Left ventricle myocardium inferior (tissue), 1 donor: Measurements from ENCODE around the gene MAPT. TPM values are rescaled to one million over a fixed set of nuclear protein-coding genes. Genes with fewer than 3 reads are reported as not detected.

Source experiments
- DNase-seq: peaks from one replicate; pipeline ENCODE4 v3.0.0-alpha.2; 2020
- H3K27ac ChIP-seq: fragments of 200-600 bp; replicated peaks from 2 replicates; pipeline ENCODE4 v1.8.0; 2021
- H3K27me3 ChIP-seq: fragments of 200-600 bp; 2 replicates; pipeline ENCODE4 v1.8.0; 2021; ENCODE audit warnings: low read depth
- H3K36me3 ChIP-seq: fragments of 200-600 bp; 2 replicates; pipeline ENCODE4 v1.8.0; 2021
- H3K4me1 ChIP-seq: fragments of 200-600 bp; 2 replicates; pipeline ENCODE4 v1.8.0; 2021
- H3K4me3 ChIP-seq: fragments of 200-600 bp; 2 replicates; pipeline ENCODE4 v1.8.0; 2021; ENCODE audit warnings: mild to moderate bottlenecking, moderate library complexity
- H3K9me3 ChIP-seq: fragments of 200-600 bp; replicated peaks from 2 replicates; pipeline ENCODE4 v1.8.0; 2021
- intact Hi-C: fragments of 100-400 bp; cut with micrococcal nuclease; formaldehyde crosslinking; loops from one replicate; pipeline ENCODE4 v1.11.0; 2022
- total RNA-seq: library from RNA; stranded (reverse); fragmentation: NEBNext Ultra II Directional; extraction: Animal tissue kit (Norgen Biotek cat#: 25700); gene quantifications from one replicate; pipeline ENCODE4 v1.2.1, GENCODE V29; 2021
- TF ChIP-seq, protein P1 (sequence below): fragments of 200-600 bp; IDR thresholded peaks from 2 replicates; pipeline ENCODE4 v1.8.0; 2021; ENCODE audit warnings: antibody characterized with exemption, mild to moderate bottlenecking, borderline replicate concordance
- donor health status: DM: no; HTN: yes; CAD: no; lungs with severe emphysema.

MAPT gene
- total RNA-seq, 1 donor from 2014 or later, result 28.6 TPM

DNA sequence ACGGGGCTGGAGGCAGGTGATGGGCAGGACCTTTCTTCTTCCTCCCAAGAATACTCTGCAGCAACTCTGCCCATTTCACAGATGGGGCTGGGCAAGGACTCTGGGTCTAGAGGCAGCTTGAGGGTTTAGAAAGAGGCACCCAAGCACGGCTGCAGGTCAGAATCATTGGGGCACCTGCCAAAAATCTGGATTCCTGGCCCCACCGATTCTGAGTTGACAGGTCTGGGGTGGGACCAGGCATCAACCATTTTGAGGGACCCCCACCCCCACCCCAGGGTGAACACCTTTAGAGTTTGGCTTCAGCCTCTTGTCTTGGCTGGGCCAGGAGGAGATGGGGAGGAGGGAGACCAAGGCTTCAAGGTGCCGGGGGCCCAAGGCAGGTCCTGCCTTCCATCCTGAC lies 44.3 kb upstream of the MAPT start:
- Histone ChIP-seq H3K27ac (no peak overlapping the region), H3K36me3 (no peaks in the 10 kb centered on the region), H3K4me3 (no peak overlapping the region), H3K9me3 (no peaks in the 10 kb centered on the region), H3K4me1 (peaks cover 5% of the 10 kb centered on the region), H3K27me3 (peaks cover 54% of the 10 kb centered on the region)
- DNase-seq, result no peak
- intact Hi-C loops, result no loop called here
- TF ChIP-seq, protein P1, sequence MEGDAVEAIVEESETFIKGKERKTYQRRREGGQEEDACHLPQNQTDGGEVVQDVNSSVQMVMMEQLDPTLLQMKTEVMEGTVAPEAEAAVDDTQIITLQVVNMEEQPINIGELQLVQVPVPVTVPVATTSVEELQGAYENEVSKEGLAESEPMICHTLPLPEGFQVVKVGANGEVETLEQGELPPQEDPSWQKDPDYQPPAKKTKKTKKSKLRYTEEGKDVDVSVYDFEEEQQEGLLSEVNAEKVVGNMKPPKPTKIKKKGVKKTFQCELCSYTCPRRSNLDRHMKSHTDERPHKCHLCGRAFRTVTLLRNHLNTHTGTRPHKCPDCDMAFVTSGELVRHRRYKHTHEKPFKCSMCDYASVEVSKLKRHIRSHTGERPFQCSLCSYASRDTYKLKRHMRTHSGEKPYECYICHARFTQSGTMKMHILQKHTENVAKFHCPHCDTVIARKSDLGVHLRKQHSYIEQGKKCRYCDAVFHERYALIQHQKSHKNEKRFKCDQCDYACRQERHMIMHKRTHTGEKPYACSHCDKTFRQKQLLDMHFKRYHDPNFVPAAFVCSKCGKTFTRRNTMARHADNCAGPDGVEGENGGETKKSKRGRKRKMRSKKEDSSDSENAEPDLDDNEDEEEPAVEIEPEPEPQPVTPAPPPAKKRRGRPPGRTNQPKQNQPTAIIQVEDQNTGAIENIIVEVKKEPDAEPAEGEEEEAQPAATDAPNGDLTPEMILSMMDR, result no peak

DNA sequence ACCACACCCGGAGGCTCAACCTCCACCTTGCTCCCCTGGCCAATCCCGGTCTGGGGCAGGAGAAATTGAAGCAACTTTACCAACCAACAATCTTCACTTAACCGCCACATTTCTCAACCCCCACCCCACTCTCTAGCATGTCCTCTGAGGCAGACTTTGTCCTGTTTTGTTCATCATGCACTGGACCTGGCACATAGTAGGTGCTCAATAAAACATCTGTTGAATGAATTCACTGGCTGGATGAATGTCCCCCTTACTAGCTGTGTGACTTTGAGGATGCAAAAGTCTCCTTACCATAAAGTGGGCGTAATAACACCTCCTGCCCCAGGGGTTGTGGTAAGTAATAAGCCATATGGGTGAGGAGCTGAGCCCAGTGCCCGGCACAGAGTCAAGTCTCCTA lies 43.9 kb upstream of the MAPT start:
- Histone ChIP-seq H3K36me3 (no peaks in the 10 kb centered on the region), H3K4me3 (no peak overlapping the region), H3K4me1 (peaks cover 5% of the 10 kb centered on the region), H3K9me3 (no peaks in the 10 kb centered on the region), H3K27ac (no peak overlapping the region), H3K27me3 (peaks cover 55% of the 10 kb centered on the region)
- no peak for DNase-seq
- intact Hi-C loops, result no loop called here
- TF ChIP-seq, protein P1, result no peak

DNA sequence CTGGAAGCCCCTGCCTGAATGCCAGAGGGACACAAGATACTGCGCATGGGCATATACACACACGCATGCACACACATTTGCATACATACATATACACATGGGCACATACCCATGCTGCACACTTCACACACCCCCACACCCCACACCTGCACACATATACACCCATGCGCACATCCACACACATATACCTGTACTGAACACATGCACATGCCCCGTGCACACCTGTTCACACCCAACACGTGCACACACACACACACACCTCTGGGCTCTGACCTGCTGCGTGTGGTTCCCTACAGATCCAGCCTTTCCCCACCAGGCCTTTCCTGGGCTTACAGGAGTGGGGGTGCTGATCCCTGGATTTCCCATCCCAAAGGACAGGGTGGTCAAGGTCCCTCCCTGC lies 43.3 kb upstream of the MAPT start:
- H3K4me1 ChIP-seq, result peaks cover 5% of the 10 kb centered on the region
- H3K9me3 ChIP-seq, result no peaks in the 10 kb centered on the region
- TF ChIP-seq, protein P1, result no peak
- H3K27ac ChIP-seq, result no peak overlapping the region
- no peaks in the 10 kb centered on the region for H3K36me3 ChIP-seq
- DNase-seq, result no peak
- intact Hi-C loops, result no loop called here
- H3K27me3 ChIP-seq, result peaks cover 54% of the 10 kb centered on the region
- no peak overlapping the region for H3K4me3 ChIP-seq

DNA sequence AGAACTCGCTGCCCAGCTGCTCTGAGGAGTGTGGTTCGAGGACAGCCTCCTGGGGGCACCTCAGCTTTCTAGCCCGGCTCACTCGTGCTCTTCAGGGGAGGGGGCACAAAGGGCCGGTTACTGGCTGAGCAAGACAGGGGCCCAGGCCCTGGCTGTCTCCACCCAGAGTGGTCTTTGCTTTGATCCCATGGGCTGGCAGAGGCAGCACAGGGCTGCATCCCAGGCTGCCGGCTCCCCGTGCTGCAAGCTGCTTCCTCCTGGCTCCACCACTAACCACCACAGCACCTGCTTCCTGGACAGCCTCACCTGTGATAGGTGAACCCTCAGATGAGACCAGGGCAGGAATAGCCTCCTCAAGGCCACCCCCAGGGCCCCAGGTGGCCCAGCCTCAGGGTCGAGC lies 42.9 kb upstream of the MAPT start:
- TF ChIP-seq, protein P1, result no peak
- H3K27ac ChIP-seq, result no peak overlapping the region
- no peak for DNase-seq
- H3K36me3 ChIP-seq, result no peaks in the 10 kb centered on the region
- no peaks in the 10 kb centered on the region for H3K9me3 ChIP-seq
- intact Hi-C loops, result no loop called here
- no peak overlapping the region for H3K4me3 ChIP-seq
- H3K27me3 ChIP-seq, result peaks cover 53% of the 10 kb centered on the region
- H3K4me1 ChIP-seq, result peaks cover 5% of the 10 kb centered on the region

DNA sequence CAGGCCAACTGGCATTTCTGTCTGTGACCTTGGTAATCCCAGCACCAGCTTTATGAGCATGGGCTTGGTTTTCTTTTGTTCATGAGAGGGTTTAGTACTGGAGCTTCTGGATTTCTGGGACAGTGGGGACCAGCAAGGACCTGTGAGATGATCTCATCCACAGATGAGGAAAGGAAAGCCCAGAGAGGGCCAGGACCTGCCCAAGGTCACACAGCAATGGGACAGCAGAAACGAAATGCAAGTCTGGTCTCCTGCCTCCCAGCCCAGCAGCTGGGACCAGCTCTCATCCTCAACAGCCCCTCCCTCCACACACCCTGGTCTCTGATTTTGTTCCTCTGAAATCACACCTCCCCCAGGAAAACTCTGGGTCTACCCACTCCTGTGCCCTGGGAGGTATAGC lies 42.5 kb upstream of the MAPT start:
- H3K27ac ChIP-seq, result no peak overlapping the region
- no peak overlapping the region for H3K4me3 ChIP-seq
- peaks cover 5% of the 10 kb centered on the region for H3K4me1 ChIP-seq
- TF ChIP-seq, protein P1, result no peak
- H3K36me3 ChIP-seq, result no peaks in the 10 kb centered on the region
- peaks cover 56% of the 10 kb centered on the region for H3K27me3 ChIP-seq
- no peak for DNase-seq
- intact Hi-C loops, result no loop called here
- H3K9me3 ChIP-seq, result no peaks in the 10 kb centered on the region
